Chondrocyte (in vitro differentiated cells): Measurements from ENCODE around the gene DPYD. TPM values are rescaled to one million over a fixed set of nuclear protein-coding genes. Genes with fewer than 3 reads are reported as not detected.

Source experiments
- DNase-seq: peaks from one replicate; pipeline ENCODE4 v3.0.0; 2021; ENCODE audit warnings: mixed read lengths, low spot score
- H3K27ac Mint-ChIP-seq: one replicate; pipeline ENCODE4 v1.8.0; 2021; ENCODE audit warnings: mild to moderate bottlenecking, moderate library complexity, mixed read lengths; ENCODE audit not compliant: unreplicated experiment
- H3K27me3 Mint-ChIP-seq: 2 replicates; pipeline ENCODE4 v1.8.0; 2021; ENCODE audit warnings: low read depth, mixed read lengths
- H3K36me3 Mint-ChIP-seq: 2 replicates; pipeline ENCODE4 v1.8.0; 2021; ENCODE audit warnings: low read depth, mixed read lengths
- H3K4me1 Mint-ChIP-seq: 2 replicates; pipeline ENCODE4 v1.8.0; 2021; ENCODE audit warnings: low read depth, mild to moderate bottlenecking, mixed read lengths
- H3K4me3 Mint-ChIP-seq: one replicate; pipeline ENCODE4 v1.8.0; 2021; ENCODE audit warnings: mild to moderate bottlenecking, moderate library complexity, mixed read lengths; ENCODE audit not compliant: unreplicated experiment
- H3K9me3 Mint-ChIP-seq: 2 replicates; pipeline ENCODE4 v1.8.0; 2021; ENCODE audit warnings: low read depth, mixed read lengths
- total RNA-seq: library from RNA; stranded (reverse); gene quantifications from 3 replicates; pipeline ENCODE4 v1.2.1, GENCODE V29; 2021
- TF ChIP-seq, protein P1 (sequence below): fragments of 200-600 bp; sonication (generic); IDR thresholded peaks from 2 replicates; pipeline ENCODE4 v1.5.0; 2021; ENCODE audit warnings: antibody characterized with exemption, mild to moderate bottlenecking, moderate library complexity

The DPYD gene
- total RNA-seq, 1 donor from 2014 or later, result 5.3 TPM

DNA sequence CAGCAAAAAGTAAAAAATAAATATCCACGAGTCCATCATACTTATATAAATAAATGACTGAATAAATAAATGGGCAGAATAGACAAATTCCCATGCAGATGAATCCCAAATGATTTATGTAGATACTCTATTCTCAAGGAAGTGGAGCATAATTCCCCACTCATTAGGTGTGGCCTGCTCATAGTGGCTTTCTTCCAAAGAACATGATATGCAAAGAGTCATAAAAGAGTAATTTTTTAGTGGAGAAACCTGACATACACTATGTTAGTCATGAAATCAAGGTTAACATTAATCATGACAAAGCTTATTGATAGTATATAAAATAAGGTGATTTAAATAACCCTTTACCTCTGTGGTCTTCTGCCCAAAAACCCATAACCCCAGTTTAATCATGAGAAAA lies 298.9 kb downstream of the DPYD start:
- no peak for DNase-seq
- H3K9me3 Mint-ChIP-seq, result peaks cover 6% of the 10 kb centered on the region
- H3K27ac Mint-ChIP-seq, result no peak overlapping the region
- TF ChIP-seq, protein P1, sequence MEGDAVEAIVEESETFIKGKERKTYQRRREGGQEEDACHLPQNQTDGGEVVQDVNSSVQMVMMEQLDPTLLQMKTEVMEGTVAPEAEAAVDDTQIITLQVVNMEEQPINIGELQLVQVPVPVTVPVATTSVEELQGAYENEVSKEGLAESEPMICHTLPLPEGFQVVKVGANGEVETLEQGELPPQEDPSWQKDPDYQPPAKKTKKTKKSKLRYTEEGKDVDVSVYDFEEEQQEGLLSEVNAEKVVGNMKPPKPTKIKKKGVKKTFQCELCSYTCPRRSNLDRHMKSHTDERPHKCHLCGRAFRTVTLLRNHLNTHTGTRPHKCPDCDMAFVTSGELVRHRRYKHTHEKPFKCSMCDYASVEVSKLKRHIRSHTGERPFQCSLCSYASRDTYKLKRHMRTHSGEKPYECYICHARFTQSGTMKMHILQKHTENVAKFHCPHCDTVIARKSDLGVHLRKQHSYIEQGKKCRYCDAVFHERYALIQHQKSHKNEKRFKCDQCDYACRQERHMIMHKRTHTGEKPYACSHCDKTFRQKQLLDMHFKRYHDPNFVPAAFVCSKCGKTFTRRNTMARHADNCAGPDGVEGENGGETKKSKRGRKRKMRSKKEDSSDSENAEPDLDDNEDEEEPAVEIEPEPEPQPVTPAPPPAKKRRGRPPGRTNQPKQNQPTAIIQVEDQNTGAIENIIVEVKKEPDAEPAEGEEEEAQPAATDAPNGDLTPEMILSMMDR, result no peak
- no peaks in the 10 kb centered on the region for H3K27me3 Mint-ChIP-seq
- no peak overlapping the region for H3K4me3 Mint-ChIP-seq
- no peaks in the 10 kb centered on the region for H3K4me1 Mint-ChIP-seq
- peaks cover 3% of the 10 kb centered on the region for H3K36me3 Mint-ChIP-seq

DNA sequence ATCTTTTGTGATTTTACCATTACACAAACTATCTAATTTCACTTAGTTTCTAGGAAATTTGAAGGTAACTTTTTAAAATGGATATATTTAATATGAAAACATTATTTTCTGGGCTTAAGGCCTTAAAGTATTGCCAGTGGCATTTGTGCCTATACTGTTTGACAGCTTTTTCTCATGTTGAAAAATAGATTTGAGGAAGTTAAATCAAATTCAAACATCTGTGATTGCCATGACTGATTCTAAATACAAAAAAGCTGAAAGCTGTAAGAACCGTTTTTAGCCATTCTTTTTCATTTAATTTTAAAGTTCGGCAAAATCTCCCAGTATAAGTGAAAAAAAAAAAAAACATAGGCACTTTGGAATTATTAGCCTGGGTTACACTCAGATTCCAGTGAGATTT lies 301.1 kb downstream of the DPYD start:
- H3K9me3 Mint-ChIP-seq, result peaks cover 6% of the 10 kb centered on the region
- peaks cover 3% of the 10 kb centered on the region for H3K36me3 Mint-ChIP-seq
- no peak overlapping the region for H3K27ac Mint-ChIP-seq
- no peaks in the 10 kb centered on the region for H3K27me3 Mint-ChIP-seq
- TF ChIP-seq, protein P1, result no peak
- no peak overlapping the region for H3K4me3 Mint-ChIP-seq
- no peaks in the 10 kb centered on the region for H3K4me1 Mint-ChIP-seq
- no peak for DNase-seq

DNA sequence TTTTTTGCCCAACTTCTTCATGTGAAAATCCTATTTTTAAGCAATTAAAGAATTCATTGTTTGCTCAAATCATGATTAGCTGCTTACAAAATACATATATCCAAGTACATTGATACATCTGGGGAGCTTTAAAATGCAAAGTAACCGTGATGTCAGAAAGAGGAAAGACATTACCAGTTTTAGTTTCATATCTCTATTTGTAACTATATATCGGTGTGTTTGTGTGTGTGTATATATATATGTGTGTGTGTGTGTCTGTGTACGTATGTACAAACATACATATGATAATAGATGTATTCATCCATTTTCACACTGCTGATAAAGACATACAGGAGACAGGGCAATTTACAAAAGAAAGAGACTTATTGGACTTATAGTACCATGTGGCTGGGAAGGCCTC lies 310.1 kb downstream of the DPYD start:
- TF ChIP-seq, protein P1, result no peak
- no peaks in the 10 kb centered on the region for H3K36me3 Mint-ChIP-seq
- H3K4me3 Mint-ChIP-seq, result no peak overlapping the region
- DNase-seq, result no peak
- no peaks in the 10 kb centered on the region for H3K9me3 Mint-ChIP-seq
- H3K27me3 Mint-ChIP-seq, result no peaks in the 10 kb centered on the region
- no peaks in the 10 kb centered on the region for H3K4me1 Mint-ChIP-seq
- no peak overlapping the region for H3K27ac Mint-ChIP-seq

GRCh38 chr1:97610102-97610501 lies 310.7 kb downstream of the DPYD start:
- TF ChIP-seq, protein P1, result no peak
- no peak for DNase-seq
- H3K27ac Mint-ChIP-seq, result no peak overlapping the region
- no peaks in the 10 kb centered on the region for H3K4me1 Mint-ChIP-seq
- H3K36me3 Mint-ChIP-seq, result no peaks in the 10 kb centered on the region
- no peaks in the 10 kb centered on the region for H3K9me3 Mint-ChIP-seq
- no peaks in the 10 kb centered on the region for H3K27me3 Mint-ChIP-seq
- no peak overlapping the region for H3K4me3 Mint-ChIP-seq

DNA sequence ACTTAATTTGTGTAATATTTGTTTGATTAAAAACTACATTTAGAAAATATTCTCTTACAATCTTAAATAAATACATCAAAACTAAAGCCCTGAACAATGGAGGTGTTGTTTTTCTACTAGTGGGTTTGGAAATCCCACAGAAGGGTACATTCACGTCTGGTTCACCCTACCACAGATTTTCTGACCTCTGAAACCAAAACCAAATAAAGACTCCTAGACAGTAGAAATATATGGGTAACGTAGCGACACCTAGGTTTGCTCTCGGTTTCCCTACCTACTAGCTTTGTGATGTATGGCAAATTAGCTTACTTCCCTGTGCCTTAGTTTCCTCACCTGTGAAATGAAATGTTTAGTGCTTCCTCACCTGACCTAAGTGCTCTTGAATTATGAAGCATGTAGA lies 312.6 kb downstream of the DPYD start:
- DNase-seq, result no peak
- TF ChIP-seq, protein P1, result no peak
- Mint-ChIP-seq H3K9me3 (no peaks in the 10 kb centered on the region), H3K27me3 (no peaks in the 10 kb centered on the region), H3K27ac (no peak overlapping the region), H3K4me3 (no peak overlapping the region), H3K36me3 (no peaks in the 10 kb centered on the region), H3K4me1 (no peaks in the 10 kb centered on the region)
